HepG2 (cell line): Measurements from ENCODE around the gene DNAJB8. TPM values are rescaled to one million over a fixed set of nuclear protein-coding genes. Genes with fewer than 3 reads are reported as not detected.

Source experiments
- ASH2L ChIP-seq: fragments of 300-600, 200-600 bp; sonication (generic); IDR thresholded peaks from 2 replicates; pipeline ENCODE4 v1.7.0; 2017; ENCODE audit warnings: low read depth, mild to moderate bottlenecking, moderate library complexity, mixed read lengths, low read length; ENCODE audit not compliant: insufficient read length
- ATF4 ChIP-seq, 2 experiments: fragments of 450-650 bp in 1 of 2; sonication (generic) in 1 of 2; formaldehyde crosslinking; IDR thresholded peaks; 2 replicates each; pipeline versions ENCODE4 v1.5.0 to v1.8.0; 2020 to 2022; ENCODE audit warnings: mild to moderate bottlenecking in 1 of 2, missing genetic modification reagents in 1 of 2
- CHCHD3 ChIP-seq: sonication (generic); formaldehyde crosslinking; IDR thresholded peaks from 2 replicates; pipeline ENCODE4 v1.8.0; 2022; ENCODE audit warnings: mild to moderate bottlenecking, missing genetic modification reagents, moderate library complexity
- DR1 ChIP-seq: sonication (generic); formaldehyde crosslinking; IDR thresholded peaks from 2 replicates; pipeline ENCODE4 v1.8.0; 2021; ENCODE audit warnings: mild to moderate bottlenecking, missing genetic modification reagents, inconsistent platforms
- GABPA ChIP-seq, 2 experiments: IDR thresholded peaks; 2 replicates each; pipeline ENCODE4 v1.6.1; 2011 to 2016; ENCODE audit warnings: low read depth in 2 of 2, low read length in 1 of 2, missing biosample characterization in 1 of 2, missing genetic modification characterization in 1 of 2
- HIVEP1 ChIP-seq: sonication (generic); formaldehyde crosslinking; IDR thresholded peaks from 2 replicates; pipeline ENCODE4 v1.4.0; 2020; ENCODE audit warnings: mild to moderate bottlenecking, missing genetic modification reagents
- KDM5B ChIP-seq: sonication (generic); formaldehyde crosslinking; IDR thresholded peaks from 2 replicates; pipeline ENCODE4 v1.4.0; 2020; ENCODE audit warnings: missing genetic modification reagents, mild to moderate bottlenecking, borderline replicate concordance
- MATR3 ChIP-seq: sonication (generic); formaldehyde crosslinking; IDR thresholded peaks from 2 replicates; pipeline ENCODE4 v1.4.0; 2020; ENCODE audit warnings: missing genetic modification reagents
- MXD1 ChIP-seq: sonication (generic); formaldehyde crosslinking; IDR thresholded peaks from 2 replicates; pipeline ENCODE4 v1.4.0; 2020; ENCODE audit warnings: mild to moderate bottlenecking, missing genetic modification reagents
- PHF21A ChIP-seq: sonication (generic); formaldehyde crosslinking; IDR thresholded peaks from 2 replicates; pipeline ENCODE4 v1.5.0; 2020; ENCODE audit warnings: mild to moderate bottlenecking, missing genetic modification reagents
- POGZ ChIP-seq: sonication (generic); formaldehyde crosslinking; IDR thresholded peaks from 2 replicates; pipeline ENCODE4 v1.4.0; 2020; ENCODE audit warnings: mild to moderate bottlenecking, missing genetic modification reagents
- RBM22 ChIP-seq: fragments of 200-400 bp; formaldehyde crosslinking; optimal IDR thresholded peaks from 2 replicates; pipeline ENCODE3; 2017; ENCODE audit warnings: mild to moderate bottlenecking, low read length, moderate library complexity
- SOX13 ChIP-seq, 3 experiments: fragments of 450-650 bp in 1 of 3; sonication (generic) in 1 of 3; formaldehyde crosslinking in 1 of 3; IDR thresholded peaks in 2 of 3; conservative IDR thresholded peaks in 1 of 3; 2 replicates each; pipeline versions ENCODE4 v1.5.0 to v1.6.1; 2016 to 2020; ENCODE audit warnings: antibody characterized with exemption in 1 of 3, mild to moderate bottlenecking in 1 of 3, missing compliant biosample characterization in 1 of 3, missing genetic modification reagents in 1 of 3, moderate library complexity in 1 of 3
- TBX3 ChIP-seq: fragments of 450-650 bp; IDR thresholded peaks from 2 replicates; pipeline ENCODE4 v1.6.1; 2017; ENCODE audit warnings: antibody characterized with exemption, mild to moderate bottlenecking, inconsistent platforms, borderline replicate concordance
- ZBTB2 ChIP-seq: sonication (generic); formaldehyde crosslinking; IDR thresholded peaks from 2 replicates; pipeline ENCODE4 v1.8.0; 2022; ENCODE audit warnings: low read depth, missing genetic modification reagents
- ZC3H13 ChIP-seq: sonication (generic); formaldehyde crosslinking; IDR thresholded peaks from 2 replicates; pipeline ENCODE4 v1.8.1; 2023; ENCODE audit warnings: mild to moderate bottlenecking, missing genetic modification reagents, moderate library complexity
- ZFY ChIP-seq: sonication (generic); formaldehyde crosslinking; IDR thresholded peaks from 2 replicates; pipeline ENCODE4 v1.4.0; 2020; ENCODE audit warnings: missing genetic modification reagents
- ZNF138 ChIP-seq: sonication (generic); formaldehyde crosslinking; IDR thresholded peaks from 2 replicates; pipeline ENCODE4 v1.5.0; 2020; ENCODE audit warnings: mild to moderate bottlenecking, low read depth, missing genetic modification reagents
- ZNF235 ChIP-seq: sonication (generic); formaldehyde crosslinking; IDR thresholded peaks from 2 replicates; pipeline ENCODE4 v1.8.1; 2023; ENCODE audit warnings: mild to moderate bottlenecking, missing genetic modification reagents, borderline replicate concordance
- ZNF282 ChIP-seq: fragments of 450-650 bp; IDR thresholded peaks from 2 replicates; pipeline ENCODE4 v1.6.1; 2018; ENCODE audit not compliant: partially characterized antibody
- ZNF329 ChIP-seq: sonication (generic); formaldehyde crosslinking; IDR thresholded peaks from 2 replicates; pipeline ENCODE4 v1.9.0; 2021; ENCODE audit warnings: low read depth, mild to moderate bottlenecking, missing genetic modification reagents
- ZNF354B ChIP-seq: sonication (generic); formaldehyde crosslinking; IDR thresholded peaks from 2 replicates; pipeline ENCODE4 v1.8.0; 2022; ENCODE audit warnings: mild to moderate bottlenecking, missing genetic modification reagents
- ZNF543 ChIP-seq: sonication (generic); formaldehyde crosslinking; IDR thresholded peaks from 2 replicates; pipeline ENCODE4 v1.4.0; 2020; ENCODE audit warnings: mild to moderate bottlenecking, missing genetic modification reagents
- ZSCAN9 ChIP-seq: IDR thresholded peaks from 2 replicates; pipeline ENCODE4 v1.6.1; 2016; ENCODE audit warnings: borderline replicate concordance
- ZUFSP ChIP-seq: sonication (generic); formaldehyde crosslinking; IDR thresholded peaks from 2 replicates; pipeline ENCODE4 v1.9.0; 2021; ENCODE audit warnings: missing genetic modification reagents, mild to moderate bottlenecking, borderline replicate concordance
- polyA plus RNA-seq, 8 experiments: library from polyadenylated mRNA; depleted of rRNA in 3 of 8; stranded (reverse) in 7 of 8; unstranded in 1 of 8; fragments of >200 nt; fragmentation: Illumina TruSeq in 4 of 8; extraction: Trizol in 4 of 8; gene quantifications; 2 replicates each; pipeline versions ENCODE4 v1.2.1 to v1.2.3, GENCODE V29; 2011 to 2016; ENCODE audit warnings: low read depth in 4 of 8, missing spikeins in 1 of 8, mixed read lengths in 1 of 8; ENCODE audit not compliant: insufficient read depth in 1 of 8
- total RNA-seq, 5 experiments: library from RNA; depleted of rRNA; stranded (reverse); fragments of >200 nt; fragmentation: Illumina TruSeq; extraction: Trizol; gene quantifications; 2 replicates each; pipeline ENCODE4 v1.2.3, GENCODE V29; 2016; ENCODE audit warnings: low read depth in 1 of 5

The DNAJB8 gene
- total and polyA plus RNA-seq, 2 of the 13 experiments (the other 11 are each of a cell fraction or from before 2014, with no cell fraction given), result not detected

GRCh38 chr3:128489674-128489926 lies 22.9 kb upstream of the DNAJB8 start (continued):
- no peak for TF ChIP-seq ZUFSP
- TF ChIP-seq ZNF329 (CRISPR knock-in tag), result no peak
- TF ChIP-seq POGZ, result no peak
- TF ChIP-seq ZC3H13 (CRISPR knock-in tag), result no peak
- no peak for TF ChIP-seq MATR3 (CRISPR knock-in tag)
- TF ChIP-seq HIVEP1 (CRISPR knock-in tag), result 0 out of 2 replicates have a peak, but pooled peaks have one; percentile 14
- TF ChIP-seq SOX13 (IDR thresholded peaks at IDR 0.05), result no peak
- no peak for TF ChIP-seq SOX13 (CRISPR knock-in tag; conservative IDR thresholded peaks at IDR 0.05 in 1 of 2, IDR thresholded peaks at IDR 0.05 in 1 of 2)
- no peak for TF ChIP-seq ZSCAN9 (CRISPR knock-in tag)
- no peak for TF ChIP-seq GABPA (IDR thresholded peaks at IDR 0.05; ENCODE audit: low read depth, low read length)
- no peak for TF ChIP-seq GABPA (CRISPR knock-in tag; IDR thresholded peaks at IDR 0.05; ENCODE audit: low read depth)
- 0 out of 2 replicates have a peak, but pooled peaks have one; percentile 40 for TF ChIP-seq MXD1 (CRISPR knock-in tag)
- peak; percentile 43; the same call in 1 of the 2 replicates for TF ChIP-seq ZNF543 (CRISPR knock-in tag)
- peak; percentile 78 for TF ChIP-seq ASH2L
- TF ChIP-seq ZNF354B, result no peak
- TF ChIP-seq KDM5B, result no peak
- no peak for TF ChIP-seq RBM22
- peak; percentile 6; the same call in 1 of the 2 replicates for TF ChIP-seq ZFY (CRISPR knock-in tag)
- no peak for TF ChIP-seq TBX3
- no peak for TF ChIP-seq PHF21A (CRISPR knock-in tag)
- no peak for TF ChIP-seq CHCHD3 (CRISPR knock-in tag)
- 0 out of 4 replicates have a peak, but pooled peaks of 1 of the 2 experiments have one; percentile 23 for TF ChIP-seq ATF4 (CRISPR knock-in tag; IDR thresholded peaks at IDR 0.05)
- TF ChIP-seq ZNF235 (CRISPR knock-in tag), result no peak
- TF ChIP-seq ZNF282, result no peak
- TF ChIP-seq ZBTB2 (CRISPR knock-in tag), result no peak
- no peak for TF ChIP-seq DR1 (CRISPR knock-in tag)
- no peak for TF ChIP-seq ZNF138 (CRISPR knock-in tag)
